Aorta (tissue), 5 donors: ENCODE results near the gene CDC14A. TPM values are rescaled to one million over a fixed set of nuclear protein-coding genes. Genes with fewer than 3 reads are reported as not detected.

Experiments used
- ATAC-seq: fragments of 200-7000 bp; cut with Tn5 transposase; one replicate; pipeline ENCODE4 v1.9.1; 2022; ENCODE audit warnings: moderate library complexity; ENCODE audit not compliant: low FRiP score
- DNase-seq, 2 donors: peaks; one replicate each; pipeline ENCODE4 v3.0.0-alpha.2; 2020
- H3K27ac ChIP-seq, 2 donors: one replicate each; pipeline ENCODE4 v1.5.1; 2013; ENCODE audit warnings: low read length in 2 of 2, mild to moderate bottlenecking in 2 of 2, moderate library complexity in 2 of 2, control low read depth in 1 of 2, inconsistent platforms in 1 of 2, low read depth in 1 of 2
- H3K27me3 ChIP-seq, 2 donors: one replicate each; pipeline ENCODE4 v1.6.1; 2013; ENCODE audit warnings: control low read depth in 1 of 2, low read length in 1 of 2, mild to moderate bottlenecking in 1 of 2, moderate library complexity in 1 of 2; ENCODE audit not compliant: insufficient read depth in 2 of 2, control insufficient read depth in 1 of 2
- H3K36me3 ChIP-seq, 2 donors: one replicate each; pipeline ENCODE4 v1.6.1; 2013; ENCODE audit warnings: control low read depth in 1 of 2, low read length in 1 of 2, mild to moderate bottlenecking in 1 of 2; ENCODE audit not compliant: insufficient read depth in 2 of 2, control insufficient read depth in 1 of 2
- H3K4me1 ChIP-seq, 2 donors: one replicate each; pipeline ENCODE4 v1.6.1; 2013; ENCODE audit warnings: low read length in 2 of 2, control low read depth in 1 of 2, mild to moderate bottlenecking in 1 of 2, moderate library complexity in 1 of 2; ENCODE audit not compliant: insufficient read depth in 2 of 2, control insufficient read depth in 1 of 2
- H3K4me3 ChIP-seq, 2 donors: one replicate each; pipeline ENCODE4 v1.5.1; 2013; ENCODE audit warnings: low read length in 2 of 2, control low read depth in 1 of 2, mild to moderate bottlenecking in 1 of 2
- H3K9me3 ChIP-seq: one replicate; pipeline ENCODE4 v1.6.1; 2013; ENCODE audit warnings: mild to moderate bottlenecking, low read length; ENCODE audit not compliant: control insufficient read depth
- WGBS, 2 donors: extraction: QIAGEN DNeasy Blood & Tissue Kit; methylation state at CpG; one replicate each; pipeline ENCODE4 v1.1.7; 2013; 5-methylcytosine and 5-hydroxymethylcytosine counted together
- intact Hi-C, 2 donors: fragments of 100-400 bp; cut with DNase I; formaldehyde crosslinking; loops; one replicate each; pipeline versions ENCODE4 v1.14.2 to v1.15.0; 2022
- polyA plus RNA-seq, 2 donors: library from polyadenylated mRNA; stranded (reverse); fragments of 200-250 nt; gene quantifications; one replicate each; pipeline ENCODE4 v1.2.3, GENCODE V29; 2013
- total RNA-seq, 2 donors: library from RNA; stranded (reverse); fragmentation: NEBNext Ultra II Directional; extraction: Animal tissue kit (Norgen Biotek cat#: 25700); gene quantifications; one replicate each; pipeline ENCODE4 v1.2.1, GENCODE V29; 2021
- donor health status: healthy with polysubstance abuse.
- donor health status: Bipolar disorder and iron deficiency.
- donor health status: DM: no; HTN: no; CAD: no.
- donor health status: DM: no; HTN: no; CAD: no.
- donor health status: DM: yes; HTN: yes; CAD: no.

CDC14A gene
- total and polyA plus RNA-seq, 4 donors, result 0.88 to 14.0 (median 5.0) TPM

- no peak overlapping the region for H3K27ac ChIP-seq
- no peak overlapping the region for H3K4me3 ChIP-seq
- H3K4me1 ChIP-seq, result no peaks in the 10 kb centered on the region
- DNase-seq (no peak), ATAC-seq (no peak)
- 90 to 95% methylated on average over 2 of the region's 2 CpGs for WGBS, 2 donors
- no peaks in the 10 kb centered on the region for H3K27me3 ChIP-seq
- no peaks in the 10 kb centered on the region for H3K9me3 ChIP-seq
- no peaks in the 10 kb centered on the region for H3K36me3 ChIP-seq
- intact Hi-C loops, result no loop called here
Observed at GRCh38 chr1:100413035-100413434, 60.7 kb downstream of the CDC14A start.

- Histone ChIP-seq H3K4me1 (no peaks in the 10 kb centered on the region), H3K4me3 (no peak overlapping the region), H3K9me3 (no peaks in the 10 kb centered on the region), H3K36me3 (no peaks in the 10 kb centered on the region), H3K27me3 (no peaks in the 10 kb centered on the region), H3K27ac (no peak overlapping the region)
- ATAC-seq (no peak), DNase-seq (no peak)
- WGBS, 2 donors, result 78 to 90% methylated on average over 5 of the region's 5 CpGs
- intact Hi-C loops, result no loop called here
Observed at GRCh38 chr1:100414693-100415497, 62.6 kb downstream of the CDC14A start.

DNA sequence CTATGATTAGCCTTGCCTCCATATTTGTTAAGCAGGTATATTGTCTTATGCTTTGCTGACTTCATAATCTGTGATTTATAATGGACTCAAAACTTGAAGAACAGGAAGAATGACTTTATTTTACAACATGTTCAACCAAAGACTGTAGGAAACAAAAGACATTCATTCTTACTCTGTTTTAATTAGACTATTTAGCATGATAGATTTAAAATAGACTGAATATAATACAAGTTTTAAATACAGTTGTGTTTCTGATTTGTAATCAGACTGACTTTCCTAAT lies 63.1 kb downstream of the CDC14A start:
- no peak for ATAC-seq
- DNase-seq, result no peak
- Histone ChIP-seq H3K4me3 (no peak overlapping the region), H3K36me3 (no peaks in the 10 kb centered on the region), H3K27ac (no peak overlapping the region), H3K9me3 (no peaks in the 10 kb centered on the region), H3K4me1 (no peaks in the 10 kb centered on the region), H3K27me3 (no peaks in the 10 kb centered on the region)
- intact Hi-C loops, result no loop called here

DNA sequence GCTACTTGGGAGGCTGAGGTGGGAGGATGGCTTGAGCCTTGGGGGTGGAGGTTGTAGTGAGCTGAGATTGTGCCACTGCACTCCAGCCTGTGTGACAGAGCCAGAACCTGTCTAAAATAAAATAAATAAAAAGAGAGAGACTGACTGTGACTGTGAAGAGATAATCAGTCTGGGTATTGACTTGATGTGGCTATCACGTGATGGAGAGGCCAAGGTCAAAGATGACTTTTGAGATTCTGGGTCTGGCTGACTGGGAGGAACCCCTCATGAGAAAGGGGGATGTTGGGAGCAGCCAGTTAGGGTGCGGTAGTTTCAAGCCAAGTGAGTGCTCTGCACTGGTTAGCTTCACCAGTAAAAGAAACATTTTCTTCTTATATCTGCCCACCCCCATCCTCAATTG lies 66.8 kb downstream of the CDC14A start:
- H3K27me3 ChIP-seq, result no peaks in the 10 kb centered on the region
- intact Hi-C loops, result no loop called here
- H3K9me3 ChIP-seq, result no peaks in the 10 kb centered on the region
- 92 to 97% methylated on average over 2 of the region's 2 CpGs for WGBS, 2 donors
- no peak overlapping the region for H3K27ac ChIP-seq
- no peaks in the 10 kb centered on the region for H3K4me1 ChIP-seq
- DNase-seq (no peak), ATAC-seq (no peak)
- H3K36me3 ChIP-seq, result no peaks in the 10 kb centered on the region
- H3K4me3 ChIP-seq, result no peak overlapping the region

DNA sequence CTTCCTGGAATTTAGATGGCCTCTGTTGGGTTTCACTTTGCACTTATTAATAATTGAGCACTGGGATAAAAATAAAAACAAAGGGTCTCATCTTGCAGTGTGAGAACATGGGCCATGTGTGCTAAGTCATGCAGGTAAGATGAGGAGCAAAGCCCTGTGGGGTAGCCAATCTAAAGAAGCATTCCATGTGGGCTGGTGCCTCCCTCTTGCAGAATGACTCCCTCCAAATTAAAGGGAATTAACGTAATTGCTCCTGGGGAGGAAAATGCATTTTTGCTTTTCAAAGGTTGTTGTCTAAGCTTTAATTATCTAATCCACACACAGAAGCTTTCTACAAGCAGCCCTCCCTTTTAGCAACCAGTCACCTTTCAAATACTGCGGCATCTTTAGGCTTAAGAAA lies 69.8 kb downstream of the CDC14A start:
- intact Hi-C loops, result no loop called here
- Histone ChIP-seq H3K36me3 (no peaks in the 10 kb centered on the region), H3K27me3 (no peaks in the 10 kb centered on the region), H3K4me1 (no peaks in the 10 kb centered on the region), H3K9me3 (no peaks in the 10 kb centered on the region), H3K27ac (no peak overlapping the region), H3K4me3 (no peak overlapping the region)
- ATAC-seq, result no peak
- 93 to 95% methylated on average over 2 of the region's 2 CpGs for WGBS, 2 donors
- DNase-seq, result no peak

DNA sequence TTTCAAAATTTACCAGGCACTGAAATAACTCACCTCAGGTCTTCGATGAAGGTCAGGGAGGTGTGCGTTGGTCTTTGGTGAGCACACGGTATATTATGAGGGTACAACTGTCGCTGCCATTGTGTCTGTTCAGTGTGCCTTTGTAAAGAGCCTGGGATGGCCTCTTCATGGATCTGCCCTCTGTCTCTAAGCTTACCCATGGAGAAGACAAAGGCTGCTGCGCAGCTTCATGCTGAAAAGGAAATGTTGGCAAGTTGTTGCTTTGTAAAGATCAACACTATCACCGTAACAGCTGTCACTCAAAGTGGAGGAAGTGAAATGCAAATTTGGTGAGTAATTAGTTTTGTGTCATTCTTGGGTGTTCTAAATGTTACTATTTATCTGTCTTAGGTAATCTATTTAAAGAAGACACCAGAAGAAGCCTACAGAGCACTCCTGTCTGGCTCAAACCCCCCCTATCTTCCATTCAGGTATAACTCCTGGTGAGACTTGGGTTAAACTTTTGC lies 71.6 kb downstream of the CDC14A start:
- intact Hi-C loops, result no loop called here
- Histone ChIP-seq H3K4me3 (no peak overlapping the region), H3K4me1 (no peaks in the 10 kb centered on the region), H3K27me3 (no peaks in the 10 kb centered on the region), H3K9me3 (no peaks in the 10 kb centered on the region), H3K36me3 (no peaks in the 10 kb centered on the region), H3K27ac (no peak overlapping the region)
- DNase-seq (no peak), ATAC-seq (no peak)
- 96 to 98% methylated on average over 6 of the region's 6 CpGs for WGBS, 2 donors

- intact Hi-C loops, result no loop called here
- ATAC-seq (no peak), DNase-seq (no peak)
- no peaks in the 10 kb centered on the region for H3K27me3 ChIP-seq
- no peak overlapping the region for H3K4me3 ChIP-seq
- H3K4me1 ChIP-seq, result no peaks in the 10 kb centered on the region
- H3K36me3 ChIP-seq, result no peaks in the 10 kb centered on the region
- no peak overlapping the region for H3K27ac ChIP-seq
- no peaks in the 10 kb centered on the region for H3K9me3 ChIP-seq
Observed at GRCh38 chr1:100428160-100428559, 75.9 kb downstream of the CDC14A start.

GRCh38 chr1:100430325-100430756 lies 78.0 kb downstream of the CDC14A start:
- DNase-seq (no peak), ATAC-seq (no peak)
- H3K27me3 ChIP-seq, result no peaks in the 10 kb centered on the region
- no peak overlapping the region for H3K27ac ChIP-seq
- H3K9me3 ChIP-seq, result no peaks in the 10 kb centered on the region
- no peaks in the 10 kb centered on the region for H3K36me3 ChIP-seq
- no peak overlapping the region for H3K4me3 ChIP-seq
- no peaks in the 10 kb centered on the region for H3K4me1 ChIP-seq
- intact Hi-C loops, result no loop called here
- 63 to 64% methylated on average over 2 of the region's 2 CpGs for WGBS, 2 donors

DNA sequence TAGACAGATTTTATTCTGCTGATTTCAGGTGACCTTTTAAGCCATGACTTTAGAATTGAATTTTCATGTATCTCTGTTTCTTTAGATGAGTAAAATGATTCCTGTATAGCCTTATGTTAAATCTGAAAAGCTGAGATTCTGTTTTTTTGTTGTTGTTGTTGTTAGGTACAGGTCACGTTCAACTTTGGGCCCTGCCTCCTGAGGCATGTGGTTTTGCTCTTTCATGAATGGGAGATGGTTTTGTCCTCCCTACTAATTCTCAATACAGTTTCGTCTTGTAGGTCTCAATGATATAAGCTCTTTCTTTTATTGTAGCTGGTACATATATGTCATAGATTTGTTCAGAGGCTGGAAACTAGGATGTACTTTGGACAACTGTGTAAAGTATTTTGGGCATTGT lies 79.6 kb downstream of the CDC14A start:
- no peak for DNase-seq
- intact Hi-C loops, result no loop called here
- no peaks in the 10 kb centered on the region for H3K4me1 ChIP-seq
- H3K27me3 ChIP-seq, result no peaks in the 10 kb centered on the region
- ATAC-seq, result no peak
- H3K9me3 ChIP-seq, result no peaks in the 10 kb centered on the region
- 92 to 93% methylated on average over 2 of the region's 2 CpGs for WGBS, 2 donors
- H3K27ac ChIP-seq, result no peak overlapping the region
- no peaks in the 10 kb centered on the region for H3K36me3 ChIP-seq
- H3K4me3 ChIP-seq, result no peak overlapping the region
